ENCODE data around the gene REP15.
"Not testable (repeated sequence)": the region's sequence is repeated elsewhere in the genome, so short reads cannot be mapped to it uniquely, and the experiment has no call there.

REP15 gene

DNA sequence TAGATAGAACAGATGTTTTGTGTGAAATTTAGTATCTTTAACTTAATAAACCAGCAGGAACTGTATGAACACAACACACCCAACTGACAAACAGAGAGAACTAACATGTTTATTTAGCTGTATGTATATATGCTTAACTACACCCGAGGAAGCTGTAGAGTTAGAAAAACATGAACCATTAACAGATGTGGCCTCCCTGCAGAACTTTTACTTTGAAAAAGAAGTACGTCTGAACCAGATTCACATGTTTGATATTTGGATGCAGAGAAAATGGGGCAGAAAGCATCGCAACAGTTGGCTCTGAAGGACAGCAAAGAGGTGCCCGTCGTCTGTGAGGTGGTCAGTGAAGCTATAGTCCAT is at the start of gene REP15:
Gene REP15 (plus strand): TSS at position 155 of the 360 bp plus-strand sequence. CDS start 116 bp downstream, at position 271.
- DNase-seq: no peak

DNA sequence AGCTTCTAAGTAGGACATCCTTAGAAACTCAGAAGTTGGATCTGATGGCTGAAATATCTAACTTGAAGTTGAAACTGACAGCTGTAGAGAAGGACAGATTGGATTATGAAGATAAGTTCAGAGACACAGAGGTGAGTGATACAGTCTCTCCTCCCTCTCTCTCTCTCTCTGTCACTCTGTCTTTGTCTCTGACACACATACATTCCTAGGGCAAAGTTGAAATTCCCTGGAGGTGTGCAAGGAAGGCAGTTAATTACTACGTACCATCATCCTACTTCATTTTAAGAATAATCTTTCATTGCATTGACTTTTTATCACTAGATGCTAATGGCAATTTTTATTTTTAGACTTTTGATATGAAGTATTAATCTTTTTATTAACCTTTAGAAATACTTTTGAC is 46.2 kb upstream of the REP15 start:
- DNase-seq: no peak

GRCh38 chr12:27651201-27651600 is 45.0 kb upstream of the REP15 start:
- no peak for DNase-seq

GRCh38 chr12:27652174-27652763 is 44.0 kb upstream of the REP15 start:
- DNase-seq: no peak

DNA sequence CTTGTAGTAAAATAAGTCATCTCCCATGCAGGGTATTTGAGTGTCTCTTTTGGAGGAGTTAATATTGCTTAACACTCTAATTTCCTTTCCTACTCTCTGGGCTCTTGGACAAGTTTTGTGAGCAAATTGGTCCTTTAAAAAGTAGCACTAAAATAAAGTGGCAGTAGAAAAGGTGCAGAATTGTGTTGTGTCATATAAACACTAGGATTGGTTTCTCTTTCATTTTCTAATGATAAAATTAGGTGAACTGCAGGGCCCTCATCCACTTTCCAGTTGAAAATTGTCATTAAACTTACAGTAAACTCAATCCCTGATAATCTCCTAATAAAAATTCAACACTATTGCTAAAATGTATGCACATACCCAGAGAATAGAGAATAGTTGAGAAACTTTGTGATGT is 42.6 kb upstream of the REP15 start:
- no peak for DNase-seq

GRCh38 chr12:27655476-27655875 is 40.8 kb upstream of the REP15 start:
- DNase-seq: not testable (repeated sequence)

DNA sequence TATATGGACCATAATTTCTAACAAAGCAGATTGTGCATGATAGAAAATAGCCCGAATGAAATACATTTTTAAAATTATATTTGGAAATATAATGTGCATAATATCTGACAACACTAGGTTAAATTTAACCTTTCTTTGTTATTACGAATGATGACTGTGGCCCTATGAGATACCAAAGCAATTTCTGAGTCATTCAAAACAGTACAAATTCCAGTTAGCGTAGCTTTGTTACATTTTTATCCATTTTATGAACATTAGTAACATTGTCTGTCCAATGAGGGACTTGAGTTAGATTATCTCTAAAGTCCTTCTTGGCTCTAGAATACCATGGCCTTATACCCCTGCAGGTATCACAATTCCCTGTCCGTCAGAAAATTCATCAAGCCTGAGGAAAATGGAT is 39.0 kb upstream of the REP15 start:
- DNase-seq: no peak

DNA sequence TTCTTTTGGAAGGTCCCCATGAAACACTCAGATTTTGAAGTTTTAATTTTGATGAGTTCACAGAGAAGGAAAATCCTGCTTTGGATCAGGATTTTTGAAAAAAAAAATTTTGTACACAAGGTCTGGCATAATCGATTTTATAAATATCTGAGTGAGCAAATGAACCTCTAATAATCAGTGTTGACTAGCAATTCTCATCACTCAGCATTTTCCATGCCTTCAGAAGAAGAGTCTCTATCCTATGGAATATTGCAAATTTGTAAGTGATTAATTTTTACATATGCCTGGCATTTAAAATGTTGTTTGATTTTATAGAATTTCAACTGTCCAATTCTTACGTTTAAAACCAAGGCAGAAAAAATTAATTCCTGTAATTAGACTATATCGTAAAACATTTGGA is 30.5 kb upstream of the REP15 start:
- DNase-seq: no peak

DNA sequence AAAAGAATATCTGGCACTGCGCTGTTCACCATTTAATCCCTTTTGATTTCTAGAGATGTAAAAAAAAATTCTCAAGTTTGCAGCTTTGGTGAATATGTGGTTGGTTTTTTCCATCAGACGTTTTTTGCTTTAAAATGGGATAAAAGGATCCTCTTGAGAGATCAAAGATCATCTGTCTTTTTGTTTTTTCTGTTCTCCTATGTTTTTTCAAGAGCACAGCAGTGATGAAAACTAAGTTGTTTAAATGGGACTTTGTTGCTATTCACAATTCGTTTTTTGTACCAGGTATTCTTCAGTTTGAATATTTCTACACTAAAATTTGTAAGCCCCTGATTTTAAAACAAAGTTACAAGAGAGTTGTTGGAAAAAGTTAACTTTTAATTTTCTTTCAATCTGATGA is 29.7 kb upstream of the REP15 start:
- DNase-seq: no peak

DNA sequence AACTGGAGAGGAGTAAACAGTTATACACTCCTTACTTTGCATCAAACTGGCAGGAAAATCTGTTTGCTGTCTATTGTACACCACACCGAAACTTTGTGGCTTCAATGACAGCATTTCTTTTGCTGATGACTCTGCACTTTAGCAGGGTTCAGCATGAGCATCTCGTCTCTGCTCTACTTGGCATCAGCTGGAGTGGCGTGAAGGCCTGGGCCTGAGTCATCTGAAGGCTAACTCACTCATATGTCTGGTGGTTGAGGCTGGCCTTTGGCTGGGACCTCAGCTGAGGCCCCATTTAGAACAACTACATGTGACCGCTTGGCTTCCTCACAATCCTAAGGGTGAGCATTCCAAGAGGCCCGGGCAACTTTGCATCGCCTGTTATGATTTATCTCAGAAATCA is 28.7 kb upstream of the REP15 start:
- DNase-seq: no peak

GRCh38 chr12:27672051-27672450 is 24.2 kb upstream of the REP15 start:
- DNase-seq: no peak

- DNase-seq: no peak
Measured at GRCh38 chr12:27672643-27673042, 23.6 kb upstream of the REP15 start.

GRCh38 chr12:27673101-27673718 is 23.0 kb upstream of the REP15 start:
- no peak for DNase-seq

GRCh38 chr12:27674989-27675388 is 21.3 kb upstream of the REP15 start:
- DNase-seq: no peak

- DNase-seq: no peak
Measured at GRCh38 chr12:27680619-27681018, 15.6 kb upstream of the REP15 start.

- no peak for DNase-seq
Measured at GRCh38 chr12:27682534-27682933, 13.7 kb upstream of the REP15 start.

DNA sequence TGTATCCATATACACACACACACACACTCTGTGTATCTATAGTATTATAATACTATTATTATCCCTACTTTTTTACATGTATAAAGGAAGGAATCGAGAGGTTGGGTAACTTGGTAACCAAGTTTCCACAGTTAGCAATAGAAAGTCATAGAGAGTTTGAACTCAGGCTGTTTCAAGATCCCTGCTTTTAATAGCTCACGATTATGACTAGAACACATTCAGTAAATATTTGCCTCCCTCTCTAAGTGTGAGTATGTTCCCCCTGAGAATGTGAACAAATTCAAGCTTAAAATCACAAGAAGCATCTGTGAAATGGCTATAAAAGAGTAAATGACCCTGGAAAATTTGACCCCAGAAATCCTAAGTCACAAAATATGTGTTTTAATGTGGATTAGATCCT is 11.0 kb upstream of the REP15 start:
- DNase-seq: no peak

DNA sequence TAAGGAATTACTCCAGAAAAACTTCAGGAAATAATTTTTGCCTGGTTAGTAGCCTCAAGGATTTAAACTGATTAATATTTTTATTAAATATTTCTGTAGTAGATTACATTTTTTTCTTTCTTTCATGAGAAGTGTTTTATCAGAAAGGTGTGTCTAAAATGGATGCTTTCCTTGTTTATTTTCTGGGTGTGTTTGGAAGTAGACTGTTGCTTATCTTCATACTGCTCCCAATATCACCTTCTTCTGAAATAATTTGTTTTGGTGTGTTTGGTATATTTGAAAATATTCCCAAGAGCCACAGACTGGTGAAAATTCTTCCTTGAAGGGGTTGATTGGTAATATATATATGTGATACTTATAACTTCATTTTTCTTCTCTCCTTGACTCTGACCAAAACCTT is 10.1 kb upstream of the REP15 start:
- DNase-seq: no peak

DNA sequence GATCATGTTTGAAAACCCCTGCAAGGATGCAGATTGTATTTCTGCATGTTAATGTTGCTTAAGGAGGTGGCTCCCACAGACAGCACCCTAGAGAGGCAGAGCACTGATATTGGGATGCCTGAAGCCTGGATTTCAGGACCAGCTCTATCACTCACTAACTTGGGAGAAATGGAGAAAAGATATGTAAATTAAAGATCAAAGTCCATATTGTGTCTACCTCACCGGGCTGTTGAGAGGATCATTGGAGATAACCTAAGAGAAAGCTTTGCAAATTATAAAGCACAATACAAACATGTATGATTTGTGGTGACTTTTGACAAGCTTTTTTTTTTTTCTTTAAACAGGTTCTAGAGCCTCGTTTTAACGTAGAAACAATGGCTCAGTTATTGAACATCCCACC is 7.6 kb upstream of the REP15 start:
- no peak for DNase-seq

GRCh38 chr12:27689558-27690180 is 6.6 kb upstream of the REP15 start:
- no peak for DNase-seq

DNA sequence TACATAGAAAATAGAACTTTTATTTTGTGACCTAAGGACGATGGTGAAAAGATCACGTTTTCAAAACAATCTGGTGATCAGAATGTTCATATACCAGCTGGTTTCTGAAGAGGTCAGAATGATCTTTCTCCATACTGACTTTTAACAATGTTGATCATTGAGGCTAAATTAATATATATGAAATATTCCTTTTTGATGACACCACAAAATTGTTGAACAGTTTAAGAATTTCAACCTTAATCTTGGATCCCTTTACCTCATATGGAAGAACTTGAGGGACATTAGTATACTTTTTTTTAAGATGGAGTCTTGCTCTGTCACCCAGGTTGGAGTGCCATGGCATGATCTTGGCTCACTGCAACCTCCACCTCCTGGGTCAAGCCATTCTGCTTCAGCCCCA is 2.8 kb upstream of the REP15 start:
- no peak for DNase-seq

DNA sequence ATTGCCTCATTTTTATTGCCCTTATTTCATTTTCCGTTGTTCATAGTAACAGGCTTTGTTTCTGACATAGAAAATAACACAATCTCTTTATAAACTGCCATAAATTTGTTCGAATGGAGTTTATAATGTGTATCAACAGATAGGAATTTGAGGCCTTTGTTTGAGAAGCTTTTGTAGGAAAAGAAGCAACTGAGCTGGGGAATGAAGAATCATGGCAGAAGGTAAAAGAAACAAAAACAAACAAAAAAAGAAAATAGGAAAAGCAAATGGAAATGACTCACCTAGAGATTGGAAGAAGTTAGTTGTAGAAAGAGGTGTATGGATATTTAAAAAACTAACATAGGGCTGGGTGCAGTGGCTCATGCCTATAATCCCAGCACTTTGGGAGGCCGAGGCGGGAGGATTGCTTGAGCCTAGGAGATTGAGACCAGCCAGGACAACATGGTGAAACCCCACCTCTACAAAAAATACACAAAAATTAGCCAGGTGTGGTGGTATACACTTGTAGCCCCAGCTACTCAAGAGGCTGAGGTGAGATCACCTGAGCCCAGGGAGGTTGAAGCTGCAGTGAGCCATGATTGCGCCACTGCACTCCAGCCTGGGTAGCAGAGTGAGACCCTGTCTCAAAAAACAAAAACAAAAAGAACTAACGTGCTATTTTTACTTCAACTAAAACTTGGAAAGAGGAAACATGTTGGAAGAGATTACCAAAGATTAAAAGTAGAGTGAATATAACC is 523 bp upstream of the REP15 start:
- no peak for DNase-seq

GRCh38 chr12:27696864-27697564 is 767 bp downstream of the REP15 start:
- no peak for DNase-seq

Measured in stimulated activated CD8-positive, alpha-beta memory T cell treated with anti-CD3 and anti-CD28 coated beads, Interleukin-4, amount 100 ng/mL, for 48 hours (primary cell).